Uterus (tissue), 4 donors: ENCODE measurements around the gene TNFRSF9. TPM values are rescaled to one million over a fixed set of nuclear protein-coding genes. Genes with fewer than 3 reads are reported as not detected.

ENCODE experiments used
- DNase-seq, 2 donors: peaks; one replicate each; pipeline ENCODE4 v3.0.0-alpha.2; 2019 to 2020
- H3K27ac ChIP-seq, 2 donors: fragments of 200-600 bp; sonication (generic); 1 replicate in 1 of 2; 2 replicates in 1 of 2; pipeline ENCODE4 v1.5.1; 2016 to 2018
- H3K27me3 ChIP-seq, 2 donors: fragments of 200-600 bp; sonication (generic); one replicate each; pipeline ENCODE4 v1.5.1; 2018 to 2019; ENCODE audit warnings: control low read depth in 1 of 2
- H3K36me3 ChIP-seq, 2 donors: fragments of 200-600 bp; sonication (generic); one replicate each; pipeline ENCODE4 v1.5.1; 2019; ENCODE audit warnings: control low read depth in 1 of 2
- H3K4me1 ChIP-seq, 2 donors: fragments of 200-600 bp; sonication (generic); one replicate each; pipeline ENCODE4 v1.5.1; 2018 to 2019; ENCODE audit warnings: control low read depth in 1 of 2
- H3K4me3 ChIP-seq, 2 donors: fragments of 200-600 bp; sonication (generic); 1 replicate in 1 of 2; 2 replicates in 1 of 2; pipeline ENCODE4 v1.5.1; 2018 to 2019; ENCODE audit warnings: mild to moderate bottlenecking in 1 of 2
- H3K9me3 ChIP-seq, 2 donors: fragments of 200-600 bp; sonication (generic); one replicate each; pipeline ENCODE4 v1.5.1; 2019; ENCODE audit warnings: control low read depth in 1 of 2
- POLR2A ChIP-seq, 2 donors: fragments of 450-650 bp; IDR thresholded peaks; one replicate each; pipeline ENCODE4 v1.6.1; 2016; ENCODE audit warnings: antibody characterized with exemption in 2 of 2, mild to moderate bottlenecking in 1 of 2, moderate library complexity in 1 of 2
- intact Hi-C: fragments of 100-400 bp; cut with DNase I; formaldehyde crosslinking; loops from one replicate; pipeline ENCODE4 v1.15.1; 2023; ENCODE audit warnings: low total_unique reads
- total RNA-seq, 4 donors: library from RNA; depleted of rRNA in 3 of 4; stranded (reverse); fragments of >200 nt in 3 of 4; gene quantifications; one replicate each; pipeline versions ENCODE4 v1.1.0 to v1.2.4, GENCODE V29; 2014 to 2023
- TF ChIP-seq, protein P1 (sequence below), 4 experiments: fragments of 200-600 bp in 2 of 4; fragments of 450-650 bp in 2 of 4; sonication (generic) in 2 of 4; IDR thresholded peaks; one replicate each; pipeline ENCODE4 v1.5.1; 2016 to 2019; ENCODE audit warnings: antibody characterized with exemption in 4 of 4, mild to moderate bottlenecking in 2 of 4, moderate library complexity in 1 of 4
- donor health status: DM: yes; HTN: yes; CAD: no.

Gene TNFRSF9
- total RNA-seq, 4 donors from 2014 or later, result not detected

DNA sequence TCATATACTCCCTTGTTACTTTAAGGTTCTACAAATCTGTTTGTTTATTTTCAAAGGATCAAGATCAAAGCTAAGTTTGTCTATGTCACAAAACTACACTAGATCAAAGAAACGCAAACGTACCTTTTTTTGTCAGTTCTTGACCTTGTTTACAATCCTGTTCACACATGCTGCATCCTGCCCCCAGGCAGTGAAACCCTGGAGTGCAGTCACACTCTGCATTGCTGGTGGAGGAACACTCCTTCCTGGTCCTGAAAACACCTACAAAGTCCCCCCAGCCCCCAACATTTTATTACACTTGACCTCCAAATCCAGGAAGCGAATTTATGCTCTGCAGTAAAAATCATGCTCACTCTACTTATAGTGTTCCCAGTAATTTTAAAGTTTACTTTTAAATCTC, 2.6 kb downstream of the TNFRSF9 start:
- Histone ChIP-seq H3K4me1 (no peaks in the 10 kb centered on the region), H3K9me3 (no peaks in the 10 kb centered on the region), H3K4me3 (no peak overlapping the region), H3K27me3 (peaks cover 0 to 6% of the 10 kb centered on the region in 2 donors), H3K36me3 (no peaks in the 10 kb centered on the region), H3K27ac (no peak overlapping the region)
- TF ChIP-seq POLR2A (IDR thresholded peaks at IDR 0.05), result no peak
- TF ChIP-seq, protein P1, sequence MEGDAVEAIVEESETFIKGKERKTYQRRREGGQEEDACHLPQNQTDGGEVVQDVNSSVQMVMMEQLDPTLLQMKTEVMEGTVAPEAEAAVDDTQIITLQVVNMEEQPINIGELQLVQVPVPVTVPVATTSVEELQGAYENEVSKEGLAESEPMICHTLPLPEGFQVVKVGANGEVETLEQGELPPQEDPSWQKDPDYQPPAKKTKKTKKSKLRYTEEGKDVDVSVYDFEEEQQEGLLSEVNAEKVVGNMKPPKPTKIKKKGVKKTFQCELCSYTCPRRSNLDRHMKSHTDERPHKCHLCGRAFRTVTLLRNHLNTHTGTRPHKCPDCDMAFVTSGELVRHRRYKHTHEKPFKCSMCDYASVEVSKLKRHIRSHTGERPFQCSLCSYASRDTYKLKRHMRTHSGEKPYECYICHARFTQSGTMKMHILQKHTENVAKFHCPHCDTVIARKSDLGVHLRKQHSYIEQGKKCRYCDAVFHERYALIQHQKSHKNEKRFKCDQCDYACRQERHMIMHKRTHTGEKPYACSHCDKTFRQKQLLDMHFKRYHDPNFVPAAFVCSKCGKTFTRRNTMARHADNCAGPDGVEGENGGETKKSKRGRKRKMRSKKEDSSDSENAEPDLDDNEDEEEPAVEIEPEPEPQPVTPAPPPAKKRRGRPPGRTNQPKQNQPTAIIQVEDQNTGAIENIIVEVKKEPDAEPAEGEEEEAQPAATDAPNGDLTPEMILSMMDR (IDR thresholded peaks at IDR 0.05), result no peak
- DNase-seq, result no peak
- intact Hi-C loops, result no loop called here

GRCh38 chr1:7932524-7933138, 8.0 kb downstream of the TNFRSF9 start:
- intact Hi-C loops, result no loop called here
- TF ChIP-seq POLR2A (IDR thresholded peaks at IDR 0.05), result no peak
- TF ChIP-seq, protein P1 (IDR thresholded peaks at IDR 0.05), result no peak
- no peaks in the 10 kb centered on the region for H3K9me3 ChIP-seq
- H3K27me3 ChIP-seq, result peaks cover 0 to 6% of the 10 kb centered on the region in 2 donors
- DNase-seq, result no peak
- H3K4me1 ChIP-seq, result no peaks in the 10 kb centered on the region
- no peak overlapping the region for H3K4me3 ChIP-seq
- no peak overlapping the region for H3K27ac ChIP-seq
- no peaks in the 10 kb centered on the region for H3K36me3 ChIP-seq

- H3K4me3 ChIP-seq, result no peak overlapping the region
- TF ChIP-seq, protein P1 (IDR thresholded peaks at IDR 0.05), result no peak
- no peak for TF ChIP-seq POLR2A (IDR thresholded peaks at IDR 0.05)
These were observed 9.2 kb downstream of the TNFRSF9 start for GRCh38 chr1:7931446-7931812.

GRCh38 chr1:7930645-7931445, 9.8 kb downstream of the TNFRSF9 start:
- no peak for DNase-seq
- TF ChIP-seq POLR2A (IDR thresholded peaks at IDR 0.05), result no peak
- TF ChIP-seq, protein P1 (IDR thresholded peaks at IDR 0.05), result no peak
- Histone ChIP-seq H3K27me3 (no peaks in the 10 kb centered on the region), H3K4me1 (no peaks in the 10 kb centered on the region), H3K27ac (no peak overlapping the region), H3K9me3 (no peaks in the 10 kb centered on the region), H3K4me3 (no peak overlapping the region), H3K36me3 (no peaks in the 10 kb centered on the region)
- intact Hi-C loops, result no loop called here

More at GRCh38 chr1:7931446-7931812, 9.2 kb downstream of the TNFRSF9 start:
- H3K27me3 ChIP-seq, result peaks cover 0 to 1% of the 10 kb centered on the region in 2 donors
- H3K4me1 ChIP-seq, result no peaks in the 10 kb centered on the region
- intact Hi-C loops, result no loop called here
- no peak overlapping the region for H3K27ac ChIP-seq
- H3K36me3 ChIP-seq, result no peaks in the 10 kb centered on the region
- DNase-seq, result no peak
- no peaks in the 10 kb centered on the region for H3K9me3 ChIP-seq

DNA sequence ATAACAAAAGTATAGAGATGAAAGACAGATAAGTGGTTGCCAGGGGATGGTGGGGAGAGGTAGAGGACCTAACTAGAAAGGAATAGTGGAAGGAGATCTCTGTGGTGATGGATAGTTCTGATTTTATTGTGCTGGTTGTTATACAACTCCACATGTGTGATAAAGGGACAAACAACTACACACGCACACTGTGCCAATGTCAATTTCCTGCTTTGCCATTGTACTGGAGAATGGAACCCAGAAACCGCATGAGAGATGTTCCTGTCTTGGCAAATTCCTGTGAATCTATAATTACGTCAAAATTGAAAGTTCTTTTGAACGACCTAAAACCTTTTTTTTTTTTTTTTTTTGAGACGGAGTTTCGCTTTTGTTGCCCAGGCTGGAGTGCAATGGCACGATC, 11.0 kb downstream of the TNFRSF9 start:
- Histone ChIP-seq H3K36me3 (no peaks in the 10 kb centered on the region), H3K4me1 (no peaks in the 10 kb centered on the region), H3K9me3 (no peaks in the 10 kb centered on the region), H3K27ac (no peak overlapping the region), H3K27me3 (no peaks in the 10 kb centered on the region), H3K4me3 (no peak overlapping the region)
- intact Hi-C loops, result no loop called here
- no peak for DNase-seq
- TF ChIP-seq POLR2A (IDR thresholded peaks at IDR 0.05), result no peak
- TF ChIP-seq, protein P1 (IDR thresholded peaks at IDR 0.05), result no peak
